Hypothalamus (tissue), 51 donors: Measurements from ENCODE around the gene UBE2R2.
"Not testable (repeated sequence)": the region's sequence is repeated elsewhere in the genome, so short reads cannot be mapped to it uniquely, and the experiment has no call there.

ENCODE experiments used
- DNase-seq, 51 donors: peaks; one replicate each; lab custom pipeline; 2025; lab: John Stamatoyannopoulos, UW

UBE2R2 gene

GRCh38 chr9:33836261-33836660, 19.3 kb downstream of the UBE2R2 start:
- not testable (repeated sequence) for DNase-seq

- DNase-seq = no peak
Measured at GRCh38 chr9:33837138-33837537, 20.2 kb downstream of the UBE2R2 start.

- DNase-seq = no peak
Measured at GRCh38 chr9:33840381-33840780, 23.4 kb downstream of the UBE2R2 start.

GRCh38 chr9:33843312-33843961, 26.5 kb downstream of the UBE2R2 start:
- DNase-seq = no peak

GRCh38 chr9:33846231-33846630, 29.3 kb downstream of the UBE2R2 start:
- no peak for DNase-seq

- DNase-seq = not testable (repeated sequence)
Measured at GRCh38 chr9:33847894-33848205, 30.9 kb downstream of the UBE2R2 start.

GRCh38 chr9:33850267-33850629, 33.3 kb downstream of the UBE2R2 start:
- DNase-seq = no peak

- no peak for DNase-seq
Measured at GRCh38 chr9:33850677-33851076, 33.7 kb downstream of the UBE2R2 start.

GRCh38 chr9:33851301-33851700, 34.3 kb downstream of the UBE2R2 start:
- no peak for DNase-seq

- DNase-seq = peak in 46 of 51 donors; percentile 1 to 82 (median 38)
Measured at GRCh38 chr9:33852216-33852826, 35.4 kb downstream of the UBE2R2 start.

GRCh38 chr9:33856247-33856646, 39.3 kb downstream of the UBE2R2 start:
- DNase-seq = no peak

GRCh38 chr9:33858423-33858822, 41.5 kb downstream of the UBE2R2 start:
- no peak for DNase-seq

- no peak for DNase-seq
Measured at GRCh38 chr9:33860200-33860871, 43.4 kb downstream of the UBE2R2 start.

- no peak for DNase-seq
Measured at GRCh38 chr9:33861917-33862453, 45.0 kb downstream of the UBE2R2 start.

- DNase-seq = not testable (repeated sequence)
Measured at GRCh38 chr9:33863027-33863426, 46.1 kb downstream of the UBE2R2 start.

GRCh38 chr9:33867747-33868439, 50.9 kb downstream of the UBE2R2 start:
- no peak for DNase-seq

GRCh38 chr9:33868440-33868973, 51.5 kb downstream of the UBE2R2 start:
- no peak for DNase-seq

- not testable (repeated sequence) for DNase-seq
Measured at GRCh38 chr9:33869243-33869642, 52.3 kb downstream of the UBE2R2 start.

GRCh38 chr9:33877727-33878489, 60.9 kb downstream of the UBE2R2 start:
- no peak for DNase-seq

GRCh38 chr9:33878691-33879366, 61.9 kb downstream of the UBE2R2 start:
- DNase-seq = no peak
